Coronary artery (tissue), 2 donors: ENCODE data around the gene MED4.
"Not testable (repeated sequence)": the region's sequence is repeated elsewhere in the genome, so short reads cannot be mapped to it uniquely, and the experiment has no call there.

Experiments
- DNase-seq: peaks from one replicate; pipeline ENCODE4 v3.0.0-alpha.2; 2017; ENCODE audit warnings: low spot score
- H3K27ac ChIP-seq, 2 donors: fragments of 200-600 bp; sonication (generic); one replicate each; pipeline ENCODE4 v1.5.1; 2016 to 2019
- H3K4me3 ChIP-seq: fragments of 200-600 bp; sonication (generic); 2 replicates; pipeline ENCODE4 v1.5.1; 2016; ENCODE audit warnings: mild to moderate bottlenecking, moderate library complexity
- TF ChIP-seq, protein P1 (sequence below): fragments of 200-600 bp; sonication (generic); IDR thresholded peaks from one replicate; pipeline ENCODE4 v1.5.1; 2019; ENCODE audit warnings: antibody characterized with exemption

MED4 gene

DNA sequence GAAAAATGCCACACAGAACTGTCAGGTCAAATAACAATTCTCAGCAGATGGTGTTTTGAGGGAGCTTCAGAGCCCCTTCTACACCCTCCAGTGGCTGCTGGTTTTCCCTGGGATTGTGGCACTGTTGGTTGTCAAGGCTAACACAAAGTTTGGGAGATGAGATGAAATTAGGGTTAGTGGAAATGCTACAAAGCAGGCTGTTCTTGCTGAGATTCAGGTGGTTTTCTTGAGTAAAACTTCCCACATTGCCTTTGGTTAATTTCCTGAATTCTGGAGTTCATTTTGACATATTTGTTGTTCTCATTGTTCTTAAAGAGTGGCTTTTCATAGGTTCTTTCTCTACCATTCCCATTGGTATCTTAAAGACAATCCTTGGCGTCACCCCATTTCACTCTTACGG, 22.1 kb downstream of the MED4 start:
- Histone ChIP-seq H3K27ac (no peak overlapping the region), H3K4me3 (no peak overlapping the region)
- TF ChIP-seq, protein P1, sequence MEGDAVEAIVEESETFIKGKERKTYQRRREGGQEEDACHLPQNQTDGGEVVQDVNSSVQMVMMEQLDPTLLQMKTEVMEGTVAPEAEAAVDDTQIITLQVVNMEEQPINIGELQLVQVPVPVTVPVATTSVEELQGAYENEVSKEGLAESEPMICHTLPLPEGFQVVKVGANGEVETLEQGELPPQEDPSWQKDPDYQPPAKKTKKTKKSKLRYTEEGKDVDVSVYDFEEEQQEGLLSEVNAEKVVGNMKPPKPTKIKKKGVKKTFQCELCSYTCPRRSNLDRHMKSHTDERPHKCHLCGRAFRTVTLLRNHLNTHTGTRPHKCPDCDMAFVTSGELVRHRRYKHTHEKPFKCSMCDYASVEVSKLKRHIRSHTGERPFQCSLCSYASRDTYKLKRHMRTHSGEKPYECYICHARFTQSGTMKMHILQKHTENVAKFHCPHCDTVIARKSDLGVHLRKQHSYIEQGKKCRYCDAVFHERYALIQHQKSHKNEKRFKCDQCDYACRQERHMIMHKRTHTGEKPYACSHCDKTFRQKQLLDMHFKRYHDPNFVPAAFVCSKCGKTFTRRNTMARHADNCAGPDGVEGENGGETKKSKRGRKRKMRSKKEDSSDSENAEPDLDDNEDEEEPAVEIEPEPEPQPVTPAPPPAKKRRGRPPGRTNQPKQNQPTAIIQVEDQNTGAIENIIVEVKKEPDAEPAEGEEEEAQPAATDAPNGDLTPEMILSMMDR: no peak
- no peak for DNase-seq

DNA sequence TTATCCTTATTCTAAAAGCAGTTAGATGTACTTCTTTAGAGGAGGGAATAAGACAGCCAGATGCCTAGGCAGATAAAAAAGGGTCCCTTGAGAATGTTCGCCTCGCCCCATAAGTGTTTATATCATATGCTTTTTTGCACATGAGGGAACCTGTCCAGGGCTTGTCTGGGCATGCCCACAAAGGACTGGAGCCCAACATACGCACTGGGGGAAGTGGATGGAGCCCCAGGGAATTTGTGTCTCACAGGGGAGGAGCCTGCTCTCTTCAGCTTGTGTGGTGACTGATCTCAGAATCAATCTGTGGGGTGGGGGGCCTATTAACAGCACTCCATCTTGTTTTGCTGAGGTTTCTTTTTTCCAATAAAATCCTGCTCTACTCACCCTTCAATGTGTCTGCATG, 22.6 kb downstream of the MED4 start:
- TF ChIP-seq, protein P1: no peak
- DNase-seq: no peak
- Histone ChIP-seq H3K4me3 (no peak overlapping the region), H3K27ac (no peak overlapping the region)

DNA sequence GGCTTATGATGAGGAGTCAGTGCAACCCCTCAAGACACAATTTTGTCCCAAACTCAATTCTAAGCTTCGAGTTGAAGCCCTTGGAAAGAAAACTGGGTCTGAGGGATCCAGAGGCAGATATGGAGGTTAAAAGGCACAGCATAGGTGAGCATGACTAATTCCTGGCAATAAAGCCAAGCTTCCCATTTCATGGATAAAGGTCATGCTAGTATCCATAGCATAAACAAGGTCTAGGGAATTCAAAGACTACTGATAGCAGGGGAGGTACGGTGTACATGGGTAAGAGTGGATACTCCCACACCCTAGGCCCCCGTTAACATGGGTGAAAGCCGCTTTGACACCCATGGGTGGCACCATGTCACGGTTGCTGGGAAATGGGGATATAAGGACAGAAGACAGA, 24.0 kb downstream of the MED4 start:
- H3K4me3 ChIP-seq: no peak overlapping the region
- no peak overlapping the region for H3K27ac ChIP-seq
- DNase-seq: no peak
- TF ChIP-seq, protein P1: no peak

DNA sequence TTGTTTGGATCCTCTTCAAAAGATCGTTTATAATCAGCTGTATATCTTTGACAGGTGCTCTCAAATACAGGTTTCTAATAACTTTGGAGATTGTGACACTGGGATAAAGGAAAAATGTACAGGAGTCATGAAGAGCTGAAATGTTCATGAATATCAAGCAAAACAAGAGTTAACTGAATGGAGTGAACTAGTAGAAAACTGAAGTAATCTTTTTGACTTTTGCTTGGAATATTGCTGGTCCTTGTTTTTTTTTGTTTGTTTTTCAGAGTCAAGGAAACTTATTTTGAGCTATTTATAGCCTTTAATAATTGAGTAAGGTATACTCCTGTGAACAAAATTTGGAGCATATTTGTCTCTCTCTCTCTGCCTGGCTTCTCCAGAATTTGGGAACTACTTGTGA, 25.3 kb downstream of the MED4 start:
- Histone ChIP-seq H3K4me3 (no peak overlapping the region), H3K27ac (no peak overlapping the region)
- TF ChIP-seq, protein P1: no peak
- no peak for DNase-seq

DNA sequence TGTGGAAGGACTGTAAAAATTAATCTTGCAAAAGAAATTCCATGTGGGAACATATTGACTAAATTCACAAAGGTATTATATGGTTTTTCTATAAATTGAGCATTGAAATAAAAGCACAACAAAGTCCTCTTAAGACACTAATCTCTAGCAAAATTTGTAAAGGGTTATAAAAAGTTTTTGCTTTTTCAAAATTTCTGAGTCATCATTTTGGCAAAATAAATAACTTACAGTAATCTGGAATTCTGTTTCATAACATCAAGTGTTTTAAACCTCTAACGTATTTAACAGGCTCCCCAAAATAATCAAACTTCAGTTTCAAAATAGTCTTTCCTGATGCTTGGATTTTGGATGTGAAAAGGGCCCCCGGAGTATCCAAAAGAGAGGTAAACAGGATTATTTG, 26.0 kb downstream of the MED4 start:
- Histone ChIP-seq H3K27ac (no peak overlapping the region), H3K4me3 (no peak overlapping the region)
- DNase-seq: no peak
- TF ChIP-seq, protein P1: no peak

DNA sequence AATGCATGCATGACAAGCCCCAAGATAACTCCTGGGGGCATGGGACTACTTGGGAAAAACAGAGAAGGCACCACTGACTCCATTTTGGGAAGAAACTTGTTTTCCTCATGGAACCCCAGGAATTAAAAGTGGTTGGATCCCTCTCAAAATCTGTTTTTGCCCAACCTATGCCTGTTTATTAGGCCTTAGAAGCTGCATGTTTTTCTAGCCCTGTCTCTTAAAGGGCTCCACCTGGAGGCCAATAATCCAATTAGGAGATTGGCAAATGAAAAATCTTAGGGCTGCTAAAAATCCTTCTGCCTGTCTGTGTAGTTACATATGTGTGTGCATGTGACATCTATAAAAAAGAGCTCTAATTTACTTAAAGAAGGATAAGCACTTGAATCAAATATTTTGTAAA, 26.9 kb downstream of the MED4 start:
- TF ChIP-seq, protein P1: no peak
- DNase-seq: no peak
- no peak overlapping the region for H3K4me3 ChIP-seq
- no peak overlapping the region for H3K27ac ChIP-seq

DNA sequence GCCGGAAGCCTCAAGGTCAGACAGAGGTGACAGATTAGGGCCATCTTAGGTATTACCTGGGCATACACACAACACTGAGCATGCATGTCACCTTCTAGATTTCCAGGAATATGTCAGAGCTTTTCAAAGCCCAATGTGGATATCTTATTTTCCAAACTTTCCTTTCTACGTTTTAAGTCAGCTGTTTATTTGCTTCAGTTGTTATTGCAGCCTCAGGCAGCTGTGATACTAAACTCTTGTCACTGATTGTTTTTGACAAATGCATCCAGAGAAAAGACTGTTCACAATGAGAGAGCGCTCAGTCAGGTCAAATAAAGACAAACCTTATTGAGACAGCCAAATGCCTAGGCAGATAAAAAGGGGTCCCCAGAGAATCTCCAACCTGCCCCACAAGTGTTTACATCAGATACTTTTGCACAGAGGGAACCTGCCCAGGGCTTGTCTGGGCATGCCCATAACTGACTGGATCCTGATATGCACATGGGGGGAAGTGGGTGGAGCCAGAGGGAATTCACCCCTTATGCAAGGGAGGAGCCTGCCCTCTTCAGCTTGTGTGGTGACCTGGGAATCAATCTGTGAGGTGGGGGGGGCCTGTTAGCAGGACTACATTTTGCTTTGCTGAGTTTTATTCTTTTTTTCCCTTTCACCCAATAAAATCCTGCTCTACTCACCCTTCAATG, 28.5 kb downstream of the MED4 start:
- Histone ChIP-seq H3K27ac (no peak overlapping the region), H3K4me3 (no peak overlapping the region)
- TF ChIP-seq, protein P1: no peak
- DNase-seq: no peak

DNA sequence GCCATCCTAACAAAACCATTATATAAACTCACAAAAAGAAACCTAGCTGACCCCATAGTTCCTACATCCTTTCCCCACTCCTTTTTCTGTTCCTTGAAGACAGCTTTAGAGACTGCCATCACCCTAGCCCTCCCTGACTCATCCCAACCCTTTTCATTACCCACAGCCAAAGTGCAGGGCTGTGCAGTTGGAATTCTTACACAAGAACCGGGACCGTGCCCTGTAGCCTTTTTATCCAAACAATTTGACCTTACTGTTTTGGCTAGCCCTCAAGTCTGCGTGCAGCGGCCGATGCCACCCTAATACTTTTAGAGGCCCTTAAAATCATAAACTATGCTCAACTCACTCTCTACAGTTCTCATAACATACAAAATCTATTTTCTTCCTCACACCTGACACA, 35.0 kb downstream of the MED4 start:
- not testable (repeated sequence) for H3K4me3 ChIP-seq, H3K27ac ChIP-seq, DNase-seq

DNA sequence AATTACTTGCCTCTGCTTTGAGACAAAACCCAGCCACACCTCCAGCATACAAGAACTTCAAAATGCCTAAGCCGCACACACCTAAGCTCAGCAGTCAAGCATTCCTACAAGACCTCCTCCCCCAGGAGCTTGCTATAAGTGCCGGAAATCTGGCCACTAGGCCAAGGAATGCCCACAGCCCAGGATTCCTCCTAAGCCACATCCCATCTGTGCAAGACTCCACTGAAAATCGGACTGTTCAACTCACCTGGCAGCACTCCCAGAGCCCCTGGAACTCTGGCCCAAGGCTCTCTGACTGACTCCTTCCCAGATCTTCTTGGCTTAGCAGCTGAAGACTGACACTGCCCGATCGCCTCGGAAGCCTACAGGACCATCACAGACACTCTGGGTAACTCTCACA, 36.4 kb downstream of the MED4 start:
- not testable (repeated sequence) for H3K27ac ChIP-seq, H3K4me3 ChIP-seq, DNase-seq
